Bronchial smooth muscle cell (primary cell): ENCODE results near the gene ZDHHC20. TPM values are rescaled to one million over a fixed set of nuclear protein-coding genes. Genes with fewer than 3 reads are reported as not detected.

Source experiments
- total RNA-seq: library from RNA; depleted of rRNA; stranded (reverse); fragments of >200 nt; gene quantifications from 2 replicates; pipeline ENCODE4 v1.2.1, GENCODE V29; 2014

The ZDHHC20 gene
- 34.9 and 80.7 TPM in 2 replicates for total RNA-seq

GRCh38 chr13:21458813-21459701 is at the start of gene ZDHHC20:
TSS of gene ZDHHC20 (minus strand) at chr13:21459303. CDS start at chr13:21459171, 132 bp downstream.

Other genes with a start within 250 kb of the ZDHHC20 start
- 37.2 and 39.2 TPM in 2 replicates for gene MICU2, start 144.9 kb upstream of the ZDHHC20 start, total RNA-seq
- gene FGF9, start 211.8 kb upstream of the ZDHHC20 start, total RNA-seq = not detected in 2 replicates